Neural progenitor cell (in vitro differentiated cells): ENCODE data around the gene PRRX1.

Source experiments
- CTCF ChIP-seq: fragments of 200-600 bp; sonication (generic); IDR thresholded peaks from 2 replicates; pipeline ENCODE4 v1.5.1; 2017; ENCODE audit warnings: antibody characterized with exemption, mild to moderate bottlenecking
- EZH2 ChIP-seq: fragments of 200-600 bp; sonication (generic); IDR thresholded peaks from 2 replicates; pipeline ENCODE4 v1.6.1; 2017; ENCODE audit warnings: antibody characterized with exemption, mild to moderate bottlenecking, moderate library complexity
- EZH2phosphoT487 ChIP-seq: fragments of 200-600 bp; sonication (generic); IDR thresholded peaks from 2 replicates; pipeline ENCODE4 v1.6.1; 2017; ENCODE audit warnings: antibody characterized with exemption

- TF ChIP-seq CTCF (no peak), EZH2 (no peak), EZH2phosphoT487 (no peak)
Observed at GRCh38 chr1:170730014-170730413, 66.1 kb downstream of the PRRX1 start.
